H1 (cell line): ENCODE results near the gene SND1. TPM values are rescaled to one million over a fixed set of nuclear protein-coding genes. Genes with fewer than 3 reads are reported as not detected.

Experiments
- CTCF ChIA-PET: fragments of 300-600 bp; sonication (Branson Sonifier 250); formaldehyde crosslinking; loops from one replicate; lab custom pipeline; 2021; ENCODE audit not compliant: partially characterized antibody; lab: Charles Lee
- POLR2A ChIA-PET: fragments of 300-600 bp; sonication (Branson Sonifier 250); formaldehyde crosslinking; loops from one replicate; lab custom pipeline; 2021; ENCODE audit warnings: inconsistent platforms; ENCODE audit not compliant: partially characterized antibody; lab: Charles Lee
- DNase-seq, 2 experiments: peaks; one replicate each; pipeline versions ENCODE4 v3.0.0 to v3.0.0-alpha.2; 2010 to 2022; ENCODE audit warnings: low spot score in 2 of 2, low read depth in 1 of 2, mixed read lengths in 1 of 2
- FAIRE-seq: peaks from 2 replicates; lab custom pipeline; 2011; peaks lifted over from hg19 to GRCh38; lab: Jason Lieb, UNC
- H2AFZ ChIP-seq: 2 replicates; pipeline ENCODE4 v1.8.1; 2012; ENCODE audit warnings: low read length, inconsistent platforms
- H2AK5ac ChIP-seq: 2 replicates; pipeline ENCODE4 v1.6.1; 2013; ENCODE audit warnings: low read depth, low read length
- H2BK120ac ChIP-seq: replicated peaks from 2 replicates; pipeline ENCODE3; 2013; ENCODE audit warnings: low read depth, low read length, inconsistent platforms
- H2BK12ac ChIP-seq: 2 replicates; pipeline ENCODE4 v1.6.1; 2013; ENCODE audit warnings: low read depth, low read length
- H2BK15ac ChIP-seq: 2 replicates; pipeline ENCODE4 v1.6.1; 2013; ENCODE audit warnings: low read length
- H2BK20ac ChIP-seq: 2 replicates; pipeline ENCODE4 v1.6.1; 2013; ENCODE audit warnings: low read length
- H2BK5ac ChIP-seq: 2 replicates; pipeline ENCODE4 v1.6.1; 2013; ENCODE audit warnings: low read depth, low read length
- H3K14ac ChIP-seq: 2 replicates; pipeline ENCODE4 v1.6.1; 2013; ENCODE audit warnings: inconsistent platforms; ENCODE audit not compliant: insufficient read length
- H3K18ac ChIP-seq: 2 replicates; pipeline ENCODE4 v1.6.1; 2013; ENCODE audit warnings: low read length; ENCODE audit errors: extremely low read depth
- H3K23ac ChIP-seq: 2 replicates; pipeline ENCODE4 v1.6.1; 2013; ENCODE audit warnings: inconsistent platforms; ENCODE audit not compliant: insufficient read length
- H3K23me2 ChIP-seq: 2 replicates; pipeline ENCODE4 v1.6.1; 2013; ENCODE audit warnings: low read depth, low read length
- H3K27ac ChIP-seq: 2 replicates; pipeline ENCODE4 v1.6.1; 2011; ENCODE audit warnings: low read depth, low read length, inconsistent platforms
- H3K27me3 ChIP-seq, 4 experiments: replicated peaks in 1 of 4; 1 replicate in 1 of 4; 2 replicates in 3 of 4; pipeline versions ENCODE4 v1.6.1 to v1.8.1; 2011 to 2013; ENCODE audit warnings: low read length in 3 of 4, mild to moderate bottlenecking in 3 of 4, inconsistent platforms in 2 of 4, mixed read lengths in 2 of 4, moderate library complexity in 1 of 4; ENCODE audit not compliant: control insufficient read depth in 3 of 4, insufficient read depth in 3 of 4; ENCODE audit errors: extremely low read depth in 1 of 4
- H3K36me3 ChIP-seq, 4 experiments: 2 replicates each; pipeline versions ENCODE4 v1.6.1 to v1.8.1; 2011 to 2013; ENCODE audit warnings: mild to moderate bottlenecking in 4 of 4, low read length in 3 of 4, moderate library complexity in 2 of 4, control low read depth in 1 of 4, inconsistent platforms in 1 of 4; ENCODE audit not compliant: insufficient read depth in 4 of 4, control insufficient read depth in 2 of 4
- H3K4ac ChIP-seq: replicated peaks from 2 replicates; pipeline ENCODE3; 2013; ENCODE audit warnings: low read length, low read depth, mixed read lengths, inconsistent platforms; ENCODE audit not compliant: insufficient read length
- H3K4me1 ChIP-seq, 4 experiments: replicated peaks in 1 of 4; 1 replicate in 1 of 4; 2 replicates in 3 of 4; pipeline versions ENCODE4 v1.6.1 to v1.8.1; 2011 to 2013; ENCODE audit warnings: low read length in 3 of 4, inconsistent platforms in 2 of 4, mixed read lengths in 1 of 4; ENCODE audit not compliant: insufficient read depth in 4 of 4, control insufficient read depth in 3 of 4
- H3K4me2 ChIP-seq, 2 experiments: 2 replicates each; pipeline versions ENCODE4 v1.6.1 to v1.8.1; 2011 to 2013; ENCODE audit warnings: low read depth in 2 of 2, low read length in 2 of 2, control low read depth in 1 of 2, inconsistent platforms in 1 of 2, mild to moderate bottlenecking in 1 of 2; ENCODE audit not compliant: insufficient read depth in 1 of 2
- H3K4me3 ChIP-seq, 4 experiments: fragments of 200-600, 300-600 bp in 1 of 4; sonication (generic), shearing (Covaris generic), sonication (Bioruptor Twin) in 1 of 4; 2 replicates each; pipeline versions ENCODE4 v1.5.1 to v1.8.1; 2011 to 2016; ENCODE audit warnings: low read length in 4 of 4, low read depth in 3 of 4, control low read depth in 2 of 4, inconsistent platforms in 2 of 4, mild to moderate bottlenecking in 2 of 4, mixed read lengths in 1 of 4, moderate library complexity in 1 of 4; ENCODE audit not compliant: insufficient read depth in 2 of 4; ENCODE audit errors: extremely low read depth in 1 of 4
- H3K56ac ChIP-seq: replicated peaks from 2 replicates; pipeline ENCODE3; 2013; ENCODE audit warnings: low read depth, mild to moderate bottlenecking, mixed read lengths, low read length, inconsistent platforms; ENCODE audit not compliant: insufficient read length
- H3K79me1 ChIP-seq: 2 replicates; pipeline ENCODE4 v1.6.1; 2013; ENCODE audit warnings: low read depth, low read length, control low read depth
- H3K79me2 ChIP-seq, 2 experiments: 2 replicates each; pipeline versions ENCODE4 v1.6.1 to v1.8.1; 2012 to 2013; ENCODE audit warnings: low read length in 2 of 2, mild to moderate bottlenecking in 2 of 2, inconsistent platforms in 1 of 2; ENCODE audit not compliant: insufficient read depth in 2 of 2, control insufficient read depth in 1 of 2
- H3K9ac ChIP-seq, 4 experiments: replicated peaks in 1 of 4; 1 replicate in 1 of 4; 2 replicates in 3 of 4; pipeline versions ENCODE4 v1.6.1 to v1.8.1; 2011 to 2013; ENCODE audit warnings: low read depth in 3 of 4, low read length in 3 of 4, control low read depth in 2 of 4, mild to moderate bottlenecking in 2 of 4, moderate library complexity in 2 of 4, inconsistent platforms in 1 of 4; ENCODE audit errors: extremely low read depth in 1 of 4
- H3K9me3 ChIP-seq, 2 experiments: 2 replicates each; pipeline versions ENCODE4 v1.6.1 to v1.8.1; 2012 to 2013; ENCODE audit warnings: mild to moderate bottlenecking in 2 of 2, moderate library complexity in 2 of 2, control low read depth in 1 of 2, inconsistent platforms in 1 of 2, low read depth in 1 of 2, low read length in 1 of 2, mixed read lengths in 1 of 2; ENCODE audit not compliant: insufficient read depth in 2 of 2
- H4K20me1 ChIP-seq, 2 experiments: replicated peaks in 1 of 2; 2 replicates each; pipeline versions ENCODE3 to v1.8.1; 2011 to 2013; ENCODE audit warnings: inconsistent platforms in 2 of 2, low read length in 2 of 2, mild to moderate bottlenecking in 1 of 2; ENCODE audit not compliant: insufficient read depth in 2 of 2, control insufficient read depth in 1 of 2
- H4K5ac ChIP-seq: 2 replicates; pipeline ENCODE4 v1.6.1; 2013; ENCODE audit warnings: low read length, low read depth, mixed read lengths, inconsistent platforms; ENCODE audit not compliant: insufficient read length
- H4K8ac ChIP-seq: 2 replicates; pipeline ENCODE4 v1.8.0; 2013; ENCODE audit warnings: mild to moderate bottlenecking, moderate library complexity, low read length, inconsistent platforms; ENCODE audit not compliant: insufficient read depth; ENCODE audit errors: extremely low read depth
- H4K91ac ChIP-seq: replicated peaks from 2 replicates; pipeline ENCODE3; 2013; ENCODE audit warnings: low read length, mixed read lengths, inconsistent platforms; ENCODE audit not compliant: insufficient read length
- ASH2L ChIP-seq: fragments of 200-600, 300-600 bp; sonication (generic); IDR thresholded peaks from one replicate; pipeline ENCODE4 v1.7.1; 2017; ENCODE audit warnings: low read length
- BACH1 ChIP-seq: IDR thresholded peaks from 2 replicates; pipeline ENCODE4 v1.6.1; 2012; ENCODE audit warnings: low read length, improper control_type of control experiment
- BCL11A ChIP-seq, 2 experiments: IDR thresholded peaks; one replicate each; pipeline ENCODE4 v1.6.1; 2011; ENCODE audit warnings: low read depth in 2 of 2, low read length in 2 of 2, mild to moderate bottlenecking in 2 of 2
- CEBPB ChIP-seq: IDR thresholded peaks from 2 replicates; pipeline ENCODE4 v1.6.1; 2012; ENCODE audit warnings: low read depth, low read length
- JUND ChIP-seq: IDR thresholded peaks from 2 replicates; pipeline ENCODE4 v1.6.1; 2011; ENCODE audit warnings: mild to moderate bottlenecking, improper control_type of control experiment, low read length
- KDM4A ChIP-seq: IDR thresholded peaks from one replicate; pipeline ENCODE4 v1.7.1; 2012; ENCODE audit warnings: low read depth, mild to moderate bottlenecking, moderate library complexity, low read length, inconsistent platforms; ENCODE audit not compliant: severe bottlenecking
- RNF2 ChIP-seq: fragments of 200-900, 300-1000 bp; sonication (generic); IDR thresholded peaks from 2 replicates; pipeline ENCODE4 v1.7.1; 2016; ENCODE audit warnings: borderline replicate concordance, low read depth, mild to moderate bottlenecking, antibody characterized with exemption, low read length; ENCODE audit not compliant: poor library complexity, severe bottlenecking; ENCODE audit errors: missing control alignments
- SRF ChIP-seq: IDR thresholded peaks from 2 replicates; pipeline ENCODE4 v1.6.1; 2011; ENCODE audit warnings: mild to moderate bottlenecking, low read depth, low read length, moderate library complexity
- TBP ChIP-seq: IDR thresholded peaks from 2 replicates; pipeline ENCODE4 v1.6.1; 2011; ENCODE audit warnings: low read depth, low read length, improper control_type of control experiment
- polyA plus RNA-seq, 7 experiments: library from polyadenylated mRNA; depleted of rRNA in 3 of 7; stranded (reverse) in 5 of 7; unstranded in 2 of 7; fragments of >200 nt in 5 of 7; fragments of 200-250 nt in 2 of 7; gene quantifications; 1 replicate in 5 of 7; 2 replicates in 1 of 7; 4 replicates in 1 of 7; pipeline versions ENCODE4 v1.2.1 to v1.2.3, GENCODE V29; 2011 to 2013; ENCODE audit warnings: missing spikeins in 2 of 7, mixed read lengths in 2 of 7
- total RNA-seq: library from RNA; stranded (reverse); fragmentation: NEBNext Ultra II Directional; extraction: Animal tissue kit (Norgen Biotek cat#: 25700); gene quantifications from 2 replicates; pipeline ENCODE4 v1.2.1, GENCODE V29; 2021

Gene SND1
- total and polyA plus RNA-seq, 2 of the 8 experiments (the other 6 are each of a cell fraction or from before 2014, with no cell fraction given), result 122 to 290 TPM

DNA sequence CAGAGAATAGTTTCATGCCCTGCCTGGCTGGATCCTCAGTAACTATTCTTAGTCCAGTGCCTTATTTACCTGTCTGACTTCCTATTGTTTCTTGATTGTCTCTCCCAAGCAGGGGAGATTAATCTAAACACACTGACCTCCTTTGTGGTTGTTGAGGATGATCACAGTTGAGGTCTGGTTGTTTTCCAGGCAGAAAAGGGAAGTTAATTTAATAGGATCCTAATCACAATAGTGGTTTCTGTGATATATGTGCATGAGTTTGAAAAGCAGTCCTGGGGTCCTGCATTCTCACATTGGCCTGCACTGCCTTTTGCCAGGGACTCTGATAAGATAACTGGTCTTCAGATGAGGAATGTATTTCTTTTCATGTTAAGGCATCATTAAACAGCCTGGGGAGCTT, 130.1 kb downstream of the SND1 start:
- H3K36me3 ChIP-seq, result no peaks in the 10 kb centered on the region
- CTCF ChIA-PET, result interaction anchor here (1.3 to 5.6 kb wide), 3 partner anchors 10 to 153 kb away, joined by 3 to 39 read pairs (median 3); no protein-coding TSS in a partner anchor
- no peak overlapping the region for H4K8ac ChIP-seq
- H3K4me1 ChIP-seq, result peaks cover 0 to 5% (median 2%) of the 10 kb centered on the region in 4 experiments; a peak in 4 of 7 replicates
- no peak overlapping the region for H3K9ac ChIP-seq
- H4K5ac ChIP-seq, result no peak overlapping the region
- no peak overlapping the region for H2BK15ac ChIP-seq
- no peak for FAIRE-seq
- H2AFZ ChIP-seq, result no peak overlapping the region
- H2BK120ac ChIP-seq, result no peak overlapping the region
- H3K79me2 ChIP-seq, result peaks cover 0 to 86% of the 10 kb centered on the region in 2 experiments; a peak in 3 of 4 replicates
- no peaks in the 10 kb centered on the region for H3K27me3 ChIP-seq
- no peak overlapping the region for H2BK5ac ChIP-seq
- no peak overlapping the region for H4K91ac ChIP-seq
- H3K4ac ChIP-seq, result no peak overlapping the region
- H3K23me2 ChIP-seq, result no peaks in the 10 kb centered on the region
- H3K9me3 ChIP-seq, result no peaks in the 10 kb centered on the region
- TF ChIP-seq BACH1 (no peak), ASH2L (no peak), KDM4A (no peak), SRF (no peak), TBP (no peak), CEBPB (no peak), JUND (no peak), BCL11A (IDR thresholded peaks at IDR 0.05; ENCODE audit: low read depth in 2 of 2, low read length in 2 of 2) (no peak), RNF2 (no peak)
- TF ChIP-seq, all 59 proteins: peak for 0
- Histone ChIP-seq H2BK20ac (no peak overlapping the region), H3K18ac (no peak overlapping the region), H4K20me1 (peaks cover 6% of the 10 kb centered on the region in 2 experiments), H3K14ac (no peak overlapping the region), H3K56ac (no peak overlapping the region), H3K4me2 (no peak overlapping the region), H3K23ac (no peak overlapping the region), H2AK5ac (no peak overlapping the region), H3K79me1 (peaks cover 15% of the 10 kb centered on the region; the same call in 1 of the 2 replicates), H3K4me3 (no peak overlapping the region), H2BK12ac (no peak overlapping the region), H3K27ac (no peak overlapping the region)
- POLR2A ChIA-PET, result no interaction called here
- no peak for DNase-seq
